ENCODE results near the gene COL4A2.

The COL4A2 gene

DNA sequence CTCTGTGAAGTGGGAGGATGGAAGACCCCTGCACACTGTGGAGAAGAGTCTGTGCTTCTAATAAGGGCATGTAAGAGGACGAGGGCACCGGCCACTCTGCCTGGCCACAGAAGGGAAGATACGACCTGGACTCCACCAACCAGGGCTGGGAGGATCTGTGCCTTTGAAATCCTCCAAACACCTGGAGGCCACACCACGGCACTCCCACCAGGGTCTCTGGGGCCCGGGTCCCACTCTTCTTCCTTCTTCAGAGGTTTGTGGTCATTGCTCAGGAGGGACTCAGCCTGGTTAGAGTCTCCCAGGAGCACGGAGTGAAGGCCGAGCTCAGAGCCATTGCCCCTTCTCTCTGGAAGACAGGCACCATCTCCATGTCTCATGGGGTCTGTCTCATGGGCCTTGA lies 212.4 kb downstream of the COL4A2 start:
- Histone ChIP-seq H3K27me3 (replicated peaks; ENCODE audit: insufficient read depth, low read length) (no peaks in the 10 kb centered on the region), H2AFZ (ENCODE audit: low read length) (no peak overlapping the region), H3K36me3 (replicated peaks; ENCODE audit: insufficient read depth, low read length) (no peaks in the 10 kb centered on the region), H3F3A (ENCODE audit: insufficient read depth, low read length) (peaks cover under 1% of the 10 kb centered on the region; the same call in 1 of the 2 replicates), H3K4me3 (ENCODE audit: low read length) (no peak overlapping the region), H3K4me1 (ENCODE audit: low read length) (peaks cover 10% of the 10 kb centered on the region), H3K9me3 (replicated peaks; ENCODE audit: insufficient read depth, low read length) (no peaks in the 10 kb centered on the region), H3K27ac (ENCODE audit: low read length) (no peak overlapping the region), H3K79me2 (ENCODE audit: low read length) (no peaks in the 10 kb centered on the region), H3K9me2 (replicated peaks; ENCODE audit: insufficient read depth, low read length) (no peaks in the 10 kb centered on the region), H4K20me1 (ENCODE audit: insufficient read depth, low read length) (no peaks in the 10 kb centered on the region), H3K4me2 (ENCODE audit: low read depth, low read length) (no peak overlapping the region), H3K9ac (ENCODE audit: low read length) (no peak overlapping the region)
- no peak for DNase-seq
- no peak for TF ChIP-seq EZH2 (optimal IDR thresholded peaks at IDR 0.05; ENCODE audit: low read depth, low read length)
- TF ChIP-seq CTCF (IDR thresholded peaks at IDR 0.05; ENCODE audit: low read length): no peak
- no peak for TF ChIP-seq EZH2phosphoT487 (IDR thresholded peaks at IDR 0.05; ENCODE audit: low read length)

DNA sequence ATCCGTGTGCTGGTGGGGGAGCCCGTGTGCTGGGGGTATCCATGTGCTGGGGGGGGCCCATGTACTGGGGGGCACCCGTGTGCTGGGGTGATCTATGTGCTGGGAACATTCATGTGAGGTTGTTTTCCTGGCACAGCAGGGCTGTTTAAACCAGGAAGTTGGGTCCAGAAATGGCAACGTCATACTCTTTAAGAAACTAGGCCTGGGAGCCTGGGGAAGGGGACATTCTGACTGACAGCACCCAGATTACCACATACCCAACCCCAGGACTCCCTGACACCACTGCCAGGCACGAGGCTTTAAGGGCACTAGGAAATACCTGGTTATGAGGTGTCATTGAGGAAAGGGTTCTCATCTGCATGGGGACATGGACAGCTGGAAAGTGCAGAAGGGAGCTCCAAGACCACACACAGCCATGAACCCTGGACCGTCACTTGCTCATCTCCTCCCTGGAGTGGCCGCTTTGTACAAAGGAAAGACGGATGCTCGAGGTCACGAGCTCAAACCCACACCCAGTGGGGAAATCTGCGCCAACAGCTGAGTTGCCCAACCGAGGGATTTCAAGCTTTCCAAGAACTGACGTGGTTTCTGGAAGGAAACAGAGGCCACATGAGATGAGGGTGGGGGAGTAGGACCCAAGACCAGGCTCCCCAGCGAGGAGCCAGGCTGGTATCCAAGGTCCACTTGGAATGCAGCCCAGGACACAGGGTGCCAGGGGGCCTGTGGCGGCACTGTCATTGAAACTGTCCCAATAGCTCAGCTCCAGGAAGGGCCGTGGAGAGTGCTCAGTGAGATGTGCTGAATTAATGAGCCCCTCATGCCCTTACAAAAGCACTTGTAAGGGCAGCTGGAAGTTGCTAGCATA lies 213.6 kb downstream of the COL4A2 start:
- DNase-seq: no peak
- Histone ChIP-seq H3K36me3 (replicated peaks; ENCODE audit: insufficient read depth, low read length) (no peaks in the 10 kb centered on the region), H3K9ac (ENCODE audit: low read length) (no peak overlapping the region), H3K9me3 (replicated peaks; ENCODE audit: insufficient read depth, low read length) (no peaks in the 10 kb centered on the region), H3K4me1 (ENCODE audit: low read length) (peaks cover 20% of the 10 kb centered on the region), H3K9me2 (replicated peaks; ENCODE audit: insufficient read depth, low read length) (no peaks in the 10 kb centered on the region), H3K27ac (ENCODE audit: low read length) (no peak overlapping the region), H3F3A (ENCODE audit: insufficient read depth, low read length) (peaks cover 12% of the 10 kb centered on the region), H3K4me2 (ENCODE audit: low read depth, low read length) (no peak overlapping the region), H2AFZ (ENCODE audit: low read length) (no peak overlapping the region), H3K79me2 (ENCODE audit: low read length) (no peaks in the 10 kb centered on the region), H3K4me3 (ENCODE audit: low read length) (no peak overlapping the region), H4K20me1 (ENCODE audit: insufficient read depth, low read length) (no peaks in the 10 kb centered on the region), H3K27me3 (replicated peaks; ENCODE audit: insufficient read depth, low read length) (no peaks in the 10 kb centered on the region)
- TF ChIP-seq EZH2phosphoT487 (IDR thresholded peaks at IDR 0.05; ENCODE audit: low read length): no peak
- no peak for TF ChIP-seq CTCF (IDR thresholded peaks at IDR 0.05; ENCODE audit: low read length)
- TF ChIP-seq EZH2 (optimal IDR thresholded peaks at IDR 0.05; ENCODE audit: low read depth, low read length): no peak

GRCh38 chr13:110521296-110521680 lies 214.2 kb downstream of the COL4A2 start:
- no peak for TF ChIP-seq EZH2phosphoT487 (IDR thresholded peaks at IDR 0.05; ENCODE audit: low read length)
- no peak for TF ChIP-seq EZH2 (optimal IDR thresholded peaks at IDR 0.05; ENCODE audit: low read depth, low read length)
- TF ChIP-seq CTCF (IDR thresholded peaks at IDR 0.05; ENCODE audit: low read length): no peak

More at GRCh38 chr13:110521296-110521680, 214.2 kb downstream of the COL4A2 start:
- no peaks in the 10 kb centered on the region for H3K9me2 ChIP-seq (replicated peaks; ENCODE audit: insufficient read depth, low read length)
- H3K27ac ChIP-seq (ENCODE audit: low read length): no peak overlapping the region
- DNase-seq: no peak
- no peak overlapping the region for H3K9ac ChIP-seq (ENCODE audit: low read length)
- no peaks in the 10 kb centered on the region for H3K36me3 ChIP-seq (replicated peaks; ENCODE audit: insufficient read depth, low read length)
- H3F3A ChIP-seq (ENCODE audit: insufficient read depth, low read length): peaks cover 18% of the 10 kb centered on the region
- H2AFZ ChIP-seq (ENCODE audit: low read length): no peak overlapping the region
- H3K4me2 ChIP-seq (ENCODE audit: low read depth, low read length): no peak overlapping the region
- H3K4me1 ChIP-seq (ENCODE audit: low read length): peaks cover 25% of the 10 kb centered on the region
- no peaks in the 10 kb centered on the region for H3K27me3 ChIP-seq (replicated peaks; ENCODE audit: insufficient read depth, low read length)
- H3K9me3 ChIP-seq (replicated peaks; ENCODE audit: insufficient read depth, low read length): no peaks in the 10 kb centered on the region
- H3K4me3 ChIP-seq (ENCODE audit: low read length): no peak overlapping the region
- H4K20me1 ChIP-seq (ENCODE audit: insufficient read depth, low read length): no peaks in the 10 kb centered on the region
- no peaks in the 10 kb centered on the region for H3K79me2 ChIP-seq (ENCODE audit: low read length)

All from MM.1S (cell line).